A673 (cell line): ENCODE data around the gene SLC7A10. TPM values are rescaled to one million over a fixed set of nuclear protein-coding genes. Genes with fewer than 3 reads are reported as not detected.

Experiments
- BruUV-seq: library from RNA; stranded (reverse); fragments of 400-500 nt; replicated peaks from 2 replicates; lab custom pipeline; 2021; lab: Mats Ljungman, UMichigan
- CTCF ChIA-PET: fragments of 300-600 bp; sonication (Branson Sonifier 250); formaldehyde crosslinking; loops from one replicate; lab custom pipeline; 2022; ENCODE audit warnings: antibody characterized with exemption; lab: Charles Lee
- POLR2A ChIA-PET: fragments of 300-600 bp; sonication (Branson Sonifier 250); formaldehyde crosslinking; loops from one replicate; lab custom pipeline; 2022; ENCODE audit warnings: antibody characterized with exemption; ENCODE audit not compliant: low non-redundant PET; lab: Charles Lee
- DNase-seq: peaks from one replicate; pipeline ENCODE4 v3.0.0-alpha.2; 2015; ENCODE audit warnings: low spot score
- H3K27ac ChIP-seq: fragments of 200-600 bp; sonication (generic); 2 replicates; pipeline ENCODE4 v1.5.1; 2016; ENCODE audit warnings: mixed run types, low read depth, mild to moderate bottlenecking, mixed read lengths, antibody characterized with exemption, low read length; ENCODE audit not compliant: poor library complexity, severe bottlenecking
- H3K27me3 ChIP-seq: fragments of 200-600 bp; sonication (generic); replicated peaks from 2 replicates; pipeline ENCODE4 v1.6.1; 2017; ENCODE audit warnings: mixed run types, low read depth, mild to moderate bottlenecking, mixed read lengths, antibody characterized with exemption, low read length; ENCODE audit not compliant: insufficient read depth, poor library complexity
- H3K36me3 ChIP-seq: fragments of 200-600 bp; sonication (generic); 2 replicates; pipeline ENCODE4 v1.6.1; 2016; ENCODE audit warnings: mixed run types, mild to moderate bottlenecking, mixed read lengths, antibody characterized with exemption, low read length; ENCODE audit not compliant: insufficient read depth, poor library complexity, severe bottlenecking
- H3K4me1 ChIP-seq: fragments of 200-600 bp; sonication (generic); 2 replicates; pipeline ENCODE4 v1.6.1; 2017; ENCODE audit warnings: mixed run types, mild to moderate bottlenecking, mixed read lengths, antibody characterized with exemption, low read length; ENCODE audit not compliant: insufficient read depth, poor library complexity, severe bottlenecking
- H3K4me3 ChIP-seq: fragments of 200-600 bp; sonication (generic); 2 replicates; pipeline ENCODE4 v1.5.1; 2016; ENCODE audit warnings: low read depth, mixed run types, mild to moderate bottlenecking, mixed read lengths, low read length; ENCODE audit not compliant: poor library complexity, severe bottlenecking
- H3K9me3 ChIP-seq: fragments of 200-600 bp; sonication (generic); 2 replicates; pipeline ENCODE4 v1.6.1; 2016; ENCODE audit warnings: mixed run types, low read depth, mild to moderate bottlenecking, mixed read lengths, antibody characterized with exemption, low read length; ENCODE audit not compliant: poor library complexity, severe bottlenecking
- CTCF ChIP-seq: fragments of 300-800, 200-600 bp; sonication (generic); conservative IDR thresholded peaks from 2 replicates; pipeline ENCODE4 v1.5.1; 2017; ENCODE audit warnings: low read depth, mild to moderate bottlenecking, antibody characterized with exemption, low read length, moderate library complexity, mixed read lengths
- EZH2 ChIP-seq: fragments of 200-600 bp; sonication (generic); IDR thresholded peaks from 2 replicates; pipeline ENCODE4 v1.6.1; 2017; ENCODE audit warnings: borderline replicate concordance, low read depth, mild to moderate bottlenecking, mixed read lengths, antibody characterized with exemption, low read length; ENCODE audit not compliant: poor library complexity, severe bottlenecking
- intact Hi-C: fragments of 100-400 bp; cut with micrococcal nuclease; formaldehyde crosslinking; loops from one replicate; pipeline ENCODE4 v1.10.0; 2022; ENCODE audit not compliant: unreplicated experiment
- total RNA-seq: library from RNA; stranded (reverse); gene quantifications from 2 replicates; pipeline ENCODE4 v1.2.3, GENCODE V29; 2021

SLC7A10 gene
- total RNA-seq, 1 experiment from 2014 or later: 0.17 TPM

DNA sequence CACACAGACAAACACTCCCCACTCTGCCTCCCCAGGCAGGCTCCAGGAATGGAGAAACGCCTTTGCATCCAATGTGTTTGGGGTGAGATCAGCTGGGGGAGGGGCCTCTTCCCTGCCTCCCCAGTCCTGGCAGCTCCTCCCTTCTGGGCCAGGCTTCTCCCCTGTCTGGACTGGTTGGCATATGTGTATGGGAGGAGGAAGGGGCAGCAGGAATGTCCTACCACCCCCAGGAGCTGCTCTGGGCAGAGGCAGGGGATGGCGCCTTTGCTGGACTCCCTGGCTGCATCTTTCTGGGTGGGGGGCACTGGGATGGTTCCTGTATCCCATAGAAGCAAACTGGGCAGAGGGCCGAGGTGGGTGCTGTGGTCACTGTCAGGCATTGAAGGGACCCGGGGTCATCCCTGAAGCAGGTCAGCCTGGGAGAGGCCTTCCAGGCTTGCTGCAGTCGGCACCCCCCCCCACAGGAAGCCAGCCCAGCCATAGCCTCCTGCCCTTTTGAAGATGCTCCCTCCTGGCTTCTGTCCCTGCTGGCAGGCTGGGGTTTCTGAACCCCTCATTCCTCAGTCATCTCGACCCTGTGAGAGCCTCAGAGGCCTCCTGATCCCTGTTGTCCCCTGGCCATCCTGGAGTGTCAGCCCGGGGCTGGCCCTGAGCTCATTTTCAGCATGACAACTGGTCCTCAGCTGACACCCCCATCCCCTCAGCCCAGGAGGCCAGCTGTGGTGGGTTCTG lies 21.2 kb upstream of the SLC7A10 start:
- POLR2A ChIA-PET: no interaction called here
- Histone ChIP-seq H3K27me3 (no peaks in the 10 kb centered on the region), H3K9me3 (no peaks in the 10 kb centered on the region), H3K4me3 (no peak overlapping the region), H3K36me3 (no peaks in the 10 kb centered on the region), H3K4me1 (no peaks in the 10 kb centered on the region), H3K27ac (no peak overlapping the region)
- no TSS peak for BruUV-seq
- TF ChIP-seq CTCF (no peak), EZH2 (no peak)
- intact Hi-C loops: no loop called here
- CTCF ChIA-PET: no interaction called here
- DNase-seq: no peak

DNA sequence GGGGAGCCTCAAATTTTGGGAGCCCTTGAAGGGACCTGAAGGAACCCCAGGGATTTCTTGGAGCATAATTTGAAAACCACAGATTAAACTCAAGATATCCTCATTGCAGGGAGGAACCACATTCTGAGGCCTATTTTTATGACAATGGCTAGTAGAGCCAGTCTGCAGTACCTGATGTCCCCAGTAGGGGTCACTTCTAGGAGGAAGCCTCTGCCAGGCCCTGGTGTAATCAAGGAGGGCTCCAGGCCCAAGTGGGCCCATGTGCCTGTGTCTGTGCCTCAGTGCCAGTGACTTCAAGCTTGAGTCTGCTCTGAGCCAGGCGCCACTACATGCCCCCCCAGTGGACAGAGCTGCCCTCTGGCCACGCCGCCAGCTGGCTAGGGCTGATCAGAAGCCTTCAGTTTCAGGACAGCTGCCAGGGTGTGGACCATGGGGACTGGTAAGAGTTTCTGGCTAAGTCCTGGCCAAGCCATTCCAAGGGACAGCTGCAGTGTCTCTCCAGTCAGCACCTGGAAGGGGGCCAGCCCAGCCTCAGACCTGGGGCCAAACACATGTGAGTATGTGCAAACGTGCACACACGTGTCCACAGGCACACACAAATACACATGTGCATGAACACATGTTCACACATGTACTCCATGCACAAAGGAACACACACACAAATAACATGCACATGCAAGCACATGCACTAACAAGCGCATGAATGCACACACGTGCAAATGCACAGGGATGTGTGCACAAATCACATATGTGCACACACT lies 20.5 kb upstream of the SLC7A10 start:
- Histone ChIP-seq H3K36me3 (no peaks in the 10 kb centered on the region), H3K27ac (no peak overlapping the region), H3K4me1 (no peaks in the 10 kb centered on the region), H3K4me3 (no peak overlapping the region), H3K9me3 (no peaks in the 10 kb centered on the region), H3K27me3 (no peaks in the 10 kb centered on the region)
- POLR2A ChIA-PET: no interaction called here
- no TSS peak for BruUV-seq
- DNase-seq: no peak
- CTCF ChIA-PET: no interaction called here
- intact Hi-C loops: no loop called here
- TF ChIP-seq CTCF (peak; percentile 59), EZH2 (no peak)

DNA sequence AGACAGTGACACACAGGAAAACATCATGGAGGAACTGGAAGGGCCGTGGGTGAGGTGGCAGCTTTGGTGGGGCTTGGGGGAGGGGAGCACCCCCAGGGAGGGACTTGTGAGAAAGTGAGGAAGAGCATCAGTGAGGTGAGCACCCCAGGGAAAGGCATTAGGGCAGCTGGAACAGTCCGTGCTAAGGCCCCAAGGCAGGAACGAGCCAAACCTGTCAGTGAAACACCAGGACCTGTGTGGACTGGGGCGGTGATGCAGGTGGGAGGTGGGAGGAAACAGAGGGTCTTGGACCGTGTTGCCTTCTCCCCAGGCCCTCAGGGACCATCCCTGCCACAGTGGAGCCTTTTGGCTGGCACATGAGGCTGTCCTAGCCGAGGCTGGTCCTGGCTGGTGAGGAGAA lies 17.3 kb upstream of the SLC7A10 start:
- no peak for DNase-seq
- Histone ChIP-seq H3K9me3 (no peaks in the 10 kb centered on the region), H3K4me3 (no peak overlapping the region), H3K36me3 (no peaks in the 10 kb centered on the region), H3K27ac (no peak overlapping the region), H3K27me3 (no peaks in the 10 kb centered on the region), H3K4me1 (no peaks in the 10 kb centered on the region)
- intact Hi-C loops: loop anchor here (2.0 to 5.0 kb wide), 2 partner anchors 164 to 529 kb away; no protein-coding TSS in a partner anchor
- no peak for TF ChIP-seq CTCF
- no peak for TF ChIP-seq EZH2
- POLR2A ChIA-PET: no interaction called here
- no TSS peak for BruUV-seq
- CTCF ChIA-PET: no interaction called here
